LNCaP clone FGC (cell line): ENCODE measurements around the gene MGST1.

Experiments
- DNase-seq: peaks from one replicate; pipeline ENCODE4 v3.0.0-alpha.2; 2011; ENCODE audit warnings: low read depth
- H3K4me3 ChIP-seq: 2 replicates; pipeline ENCODE4 v1.5.1; 2011; ENCODE audit warnings: mild to moderate bottlenecking, low read depth, low read length, control low read depth
- TF ChIP-seq, protein P1 (sequence below): IDR thresholded peaks from 2 replicates; pipeline ENCODE4 v1.5.1; 2012; ENCODE audit warnings: mild to moderate bottlenecking; ENCODE audit not compliant: control insufficient read depth, insufficient read depth; ENCODE audit errors: extremely low read depth

MGST1 gene

DNA sequence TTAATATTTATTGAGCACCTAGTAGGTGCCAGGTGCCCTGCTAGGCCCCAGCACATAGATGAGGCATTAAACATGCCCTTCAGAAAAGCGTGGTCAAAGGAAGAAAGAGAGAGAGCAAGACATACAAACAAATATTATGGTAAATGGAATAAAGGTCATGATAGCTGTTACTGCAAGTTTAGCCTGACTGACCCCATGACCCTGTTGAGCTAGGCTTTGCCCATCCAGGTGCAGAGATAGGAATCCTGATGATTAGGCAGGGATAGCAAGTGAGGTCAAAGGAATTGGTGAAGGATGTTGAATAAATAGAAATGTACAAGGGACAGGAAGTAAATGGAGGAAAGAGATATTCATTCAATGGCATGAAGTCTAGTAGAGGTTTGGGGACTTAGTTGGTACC lies 36.5 kb upstream of the MGST1 start:
- TF ChIP-seq, protein P1, sequence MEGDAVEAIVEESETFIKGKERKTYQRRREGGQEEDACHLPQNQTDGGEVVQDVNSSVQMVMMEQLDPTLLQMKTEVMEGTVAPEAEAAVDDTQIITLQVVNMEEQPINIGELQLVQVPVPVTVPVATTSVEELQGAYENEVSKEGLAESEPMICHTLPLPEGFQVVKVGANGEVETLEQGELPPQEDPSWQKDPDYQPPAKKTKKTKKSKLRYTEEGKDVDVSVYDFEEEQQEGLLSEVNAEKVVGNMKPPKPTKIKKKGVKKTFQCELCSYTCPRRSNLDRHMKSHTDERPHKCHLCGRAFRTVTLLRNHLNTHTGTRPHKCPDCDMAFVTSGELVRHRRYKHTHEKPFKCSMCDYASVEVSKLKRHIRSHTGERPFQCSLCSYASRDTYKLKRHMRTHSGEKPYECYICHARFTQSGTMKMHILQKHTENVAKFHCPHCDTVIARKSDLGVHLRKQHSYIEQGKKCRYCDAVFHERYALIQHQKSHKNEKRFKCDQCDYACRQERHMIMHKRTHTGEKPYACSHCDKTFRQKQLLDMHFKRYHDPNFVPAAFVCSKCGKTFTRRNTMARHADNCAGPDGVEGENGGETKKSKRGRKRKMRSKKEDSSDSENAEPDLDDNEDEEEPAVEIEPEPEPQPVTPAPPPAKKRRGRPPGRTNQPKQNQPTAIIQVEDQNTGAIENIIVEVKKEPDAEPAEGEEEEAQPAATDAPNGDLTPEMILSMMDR = no peak
- no peak overlapping the region for H3K4me3 ChIP-seq

DNA sequence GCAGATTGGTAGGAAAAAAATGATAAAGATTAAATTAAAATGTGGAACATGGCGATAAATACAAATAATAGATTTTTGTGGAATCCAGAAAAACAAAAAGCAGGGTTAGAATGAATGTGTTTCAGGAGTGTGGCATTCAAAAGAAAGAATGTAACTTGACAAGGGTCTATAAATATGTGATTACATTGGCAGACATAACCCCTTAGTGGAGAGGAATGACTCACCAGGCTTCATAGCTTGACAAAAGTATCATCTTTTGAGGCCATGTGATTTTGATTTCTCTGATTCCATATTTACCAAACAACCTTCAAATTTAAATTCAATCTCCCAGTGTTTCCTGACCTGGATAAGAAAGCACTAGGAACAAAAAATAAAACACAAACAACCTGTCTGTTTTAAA lies 24.4 kb upstream of the MGST1 start:
- TF ChIP-seq, protein P1 = no peak
- no peak overlapping the region for H3K4me3 ChIP-seq
- no peak for DNase-seq

More for the DNA sequence above, 36.5 kb upstream of the MGST1 start:
- DNase-seq = no peak

DNA sequence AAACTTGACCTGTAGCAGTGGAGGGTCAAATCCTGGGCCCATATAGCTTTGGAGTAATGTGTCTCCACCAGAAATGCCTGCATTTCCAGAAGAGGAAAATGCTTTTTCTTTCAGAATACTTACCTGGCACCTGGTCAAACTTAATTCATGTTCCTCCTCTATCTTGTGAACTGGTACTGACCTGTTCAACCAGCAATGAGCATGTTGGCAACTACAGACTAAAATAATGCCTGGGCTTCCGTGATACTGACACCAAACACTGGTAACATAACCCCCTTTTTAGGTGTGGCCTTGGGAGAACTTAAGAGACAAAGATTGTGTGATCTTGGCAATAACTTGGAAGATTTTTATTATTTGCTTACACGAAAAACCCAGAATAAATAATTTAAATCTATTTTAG lies 23.8 kb upstream of the MGST1 start:
- no peak overlapping the region for H3K4me3 ChIP-seq
- TF ChIP-seq, protein P1 = no peak
- DNase-seq = peak; percentile 47

DNA sequence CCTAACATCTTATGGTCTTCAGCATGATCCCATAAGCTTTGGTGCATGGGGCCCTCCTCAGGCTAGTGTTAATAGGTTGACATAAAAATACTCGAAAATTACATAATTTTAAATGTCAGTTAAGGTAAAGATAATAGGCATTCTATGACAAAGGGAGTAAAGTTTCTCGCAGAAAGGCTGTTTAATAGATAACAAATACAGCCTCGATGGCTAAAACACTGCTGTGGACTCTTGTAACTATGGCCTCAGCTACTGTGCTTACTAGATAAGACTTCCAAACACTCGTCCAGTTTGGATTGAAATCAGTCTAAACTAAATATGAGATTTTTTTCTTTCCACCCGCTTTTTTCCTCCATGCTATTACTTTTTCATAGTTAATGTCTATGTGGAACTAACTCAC lies 23.2 kb upstream of the MGST1 start:
- TF ChIP-seq, protein P1 = no peak
- H3K4me3 ChIP-seq = no peak overlapping the region
- DNase-seq = no peak

DNA sequence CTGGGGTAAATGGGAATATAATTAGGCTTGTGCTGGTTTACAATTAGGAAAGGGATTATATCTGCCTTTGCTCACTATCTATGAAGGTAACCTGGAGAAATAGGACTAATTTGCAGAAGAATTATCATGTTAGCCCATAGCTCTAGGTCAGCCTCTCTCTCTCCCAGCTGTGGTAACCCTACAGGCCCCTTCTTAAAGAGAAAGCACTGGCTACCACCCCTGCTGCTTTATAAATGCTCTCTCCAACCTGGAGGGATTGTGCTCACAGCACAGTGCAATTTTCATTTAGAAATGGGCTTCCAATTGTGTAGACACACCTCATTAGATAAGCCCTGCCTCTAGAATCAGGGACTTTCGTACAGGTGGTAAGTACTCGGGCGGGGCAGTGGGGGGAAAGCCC lies 22.7 kb upstream of the MGST1 start:
- DNase-seq = no peak
- TF ChIP-seq, protein P1 = no peak
- H3K4me3 ChIP-seq = no peak overlapping the region

DNA sequence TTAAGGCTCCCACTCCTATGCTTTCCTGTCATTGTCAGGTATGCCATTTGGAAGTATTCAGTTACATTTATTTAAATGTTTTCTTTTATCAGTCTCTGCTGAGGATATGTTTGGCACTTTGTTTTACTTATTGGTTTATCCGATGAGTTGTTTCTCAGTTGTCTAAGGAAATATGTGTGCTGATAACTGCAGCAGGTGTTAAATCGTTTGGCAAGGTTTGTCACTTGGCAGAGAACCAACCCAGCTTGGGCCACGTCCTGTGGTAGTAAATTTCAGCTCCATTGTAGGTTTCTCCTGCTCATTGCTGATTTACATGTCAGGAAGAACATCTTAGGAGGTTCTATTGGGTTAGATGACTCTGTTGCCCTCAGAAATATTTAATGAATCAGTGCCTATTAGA lies 22.0 kb upstream of the MGST1 start:
- TF ChIP-seq, protein P1 = no peak
- no peak overlapping the region for H3K4me3 ChIP-seq
- no peak for DNase-seq

DNA sequence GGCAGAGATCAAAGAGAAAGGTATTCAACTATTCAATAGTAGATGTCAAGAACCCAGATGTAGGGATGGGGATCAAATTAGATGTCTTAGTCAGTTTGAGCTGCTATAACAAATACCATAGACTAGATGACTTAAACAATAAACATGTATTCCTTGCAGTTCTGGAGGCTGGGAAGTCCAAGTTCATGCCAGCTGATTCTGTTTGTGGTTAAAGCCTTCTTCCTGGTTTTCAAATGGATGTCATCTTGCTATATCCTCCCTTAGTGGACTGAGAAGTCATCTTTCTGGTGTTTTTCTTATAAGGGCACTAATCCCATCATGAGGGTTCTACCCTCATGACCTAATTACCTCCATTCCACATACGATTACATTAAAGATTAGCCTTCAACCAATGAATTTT lies 19.5 kb upstream of the MGST1 start:
- TF ChIP-seq, protein P1 = no peak
- H3K4me3 ChIP-seq = no peak overlapping the region
- DNase-seq = no peak
